Ishikawa (cell line): Measurements from ENCODE around the gene HNRNPM.

Experiments used
- CEBPB ChIP-seq: IDR thresholded peaks from 2 replicates; pipeline ENCODE4 v1.6.1; 2012
- CREB1 ChIP-seq: IDR thresholded peaks from 2 replicates; pipeline ENCODE4 v1.6.1; 2012; ENCODE audit warnings: low read depth
- EGR1 ChIP-seq: IDR thresholded peaks from 2 replicates; pipeline ENCODE4 v1.6.1; 2012
- EP300 ChIP-seq: IDR thresholded peaks from 2 replicates; pipeline ENCODE4 v1.6.1; 2012; ENCODE audit warnings: borderline replicate concordance
- FOXM1 ChIP-seq: IDR thresholded peaks from 2 replicates; pipeline ENCODE4 v1.6.1; 2012; ENCODE audit warnings: low read depth, borderline replicate concordance
- NFIC ChIP-seq: IDR thresholded peaks from 2 replicates; pipeline ENCODE4 v1.6.1; 2012
- RAD21 ChIP-seq: IDR thresholded peaks from 2 replicates; pipeline ENCODE4 v1.6.1; 2012; ENCODE audit warnings: low read depth
- TAF1 ChIP-seq: IDR thresholded peaks from 2 replicates; pipeline ENCODE4 v1.6.1; 2012; ENCODE audit warnings: low read depth, mild to moderate bottlenecking
- TCF12 ChIP-seq: IDR thresholded peaks from 2 replicates; pipeline ENCODE4 v1.6.1; 2012; ENCODE audit warnings: low read depth
- TEAD4 ChIP-seq: IDR thresholded peaks from 2 replicates; pipeline ENCODE4 v1.6.1; 2012
- YY1 ChIP-seq: IDR thresholded peaks from 2 replicates; pipeline ENCODE4 v1.6.1; 2012; ENCODE audit warnings: low read depth
- ZBTB7A ChIP-seq: IDR thresholded peaks from 2 replicates; pipeline ENCODE4 v1.6.1; 2012; ENCODE audit warnings: low read depth
- TF ChIP-seq, protein P1 (sequence below): IDR thresholded peaks from 2 replicates; pipeline ENCODE4 v1.6.1; 2012
- TF ChIP-seq, protein P2 (sequence below): IDR thresholded peaks from 2 replicates; pipeline ENCODE4 v1.6.1; 2012
- TF ChIP-seq, protein P3 (sequence below): IDR thresholded peaks from 2 replicates; pipeline ENCODE4 v1.6.1; 2012; ENCODE audit warnings: low read depth, mild to moderate bottlenecking

Gene HNRNPM

DNA sequence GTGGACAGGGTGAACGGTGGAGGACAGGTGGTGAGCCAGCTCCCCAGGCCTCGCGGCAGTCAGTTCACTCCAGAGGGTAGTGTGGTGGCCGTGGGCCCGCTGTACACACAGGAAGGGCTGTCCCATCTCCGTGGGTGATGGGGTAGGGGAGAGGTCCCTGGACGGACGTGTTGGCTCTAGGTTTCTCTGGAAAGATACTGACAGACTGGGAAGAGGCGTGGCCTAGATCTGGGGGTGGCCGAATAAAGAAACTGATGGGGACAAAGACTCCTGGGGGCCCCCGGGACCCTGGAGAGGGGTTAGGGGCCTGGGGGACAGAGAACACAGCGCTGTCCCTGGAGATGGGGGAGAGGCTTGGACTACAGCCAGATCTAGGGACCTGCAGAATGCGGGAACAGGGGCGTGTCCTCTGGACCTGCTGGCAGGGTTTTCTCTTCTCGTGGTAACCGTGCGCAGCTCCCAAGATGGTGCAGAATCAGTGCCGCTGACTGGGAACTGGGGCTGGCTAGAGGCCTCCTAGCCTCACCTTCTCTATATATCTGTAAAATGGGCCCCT is 61.7 kb downstream of the HNRNPM start:
- TF ChIP-seq RAD21, result no peak

DNA sequence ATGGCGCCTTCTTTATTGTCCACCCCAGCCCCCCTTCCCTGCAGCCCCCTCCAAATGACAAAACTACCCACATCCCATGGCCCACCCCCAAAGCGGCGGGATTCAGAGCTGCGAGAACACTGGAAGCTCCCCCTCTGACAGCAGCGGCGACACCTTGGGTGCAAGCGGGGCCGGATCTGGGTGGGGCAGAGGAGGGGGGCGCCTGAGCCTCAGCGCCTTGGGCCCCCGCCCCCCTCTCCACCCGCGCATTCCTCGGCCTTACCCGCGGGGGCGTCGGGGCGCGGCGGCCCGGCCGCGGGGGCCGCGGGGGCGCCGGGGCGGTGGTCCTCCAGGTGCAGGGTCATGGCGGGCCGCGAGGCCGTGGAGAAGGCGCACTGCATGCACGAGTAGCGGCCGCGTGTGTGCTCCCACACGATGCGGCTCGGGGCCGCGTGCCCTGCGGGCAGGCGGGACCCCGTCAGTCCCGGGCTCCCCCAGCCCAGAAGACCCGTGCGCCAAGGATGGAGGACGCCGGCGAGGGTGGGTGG is 65.9 kb downstream of the HNRNPM start:
- no peak for TF ChIP-seq CREB1
- no peak for TF ChIP-seq YY1
- TF ChIP-seq, protein P1, sequence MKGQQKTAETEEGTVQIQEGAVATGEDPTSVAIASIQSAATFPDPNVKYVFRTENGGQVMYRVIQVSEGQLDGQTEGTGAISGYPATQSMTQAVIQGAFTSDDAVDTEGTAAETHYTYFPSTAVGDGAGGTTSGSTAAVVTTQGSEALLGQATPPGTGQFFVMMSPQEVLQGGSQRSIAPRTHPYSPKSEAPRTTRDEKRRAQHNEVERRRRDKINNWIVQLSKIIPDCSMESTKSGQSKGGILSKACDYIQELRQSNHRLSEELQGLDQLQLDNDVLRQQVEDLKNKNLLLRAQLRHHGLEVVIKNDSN, result no peak
- TF ChIP-seq TCF12, result no peak
- no peak for TF ChIP-seq RAD21
- TF ChIP-seq, protein P2, sequence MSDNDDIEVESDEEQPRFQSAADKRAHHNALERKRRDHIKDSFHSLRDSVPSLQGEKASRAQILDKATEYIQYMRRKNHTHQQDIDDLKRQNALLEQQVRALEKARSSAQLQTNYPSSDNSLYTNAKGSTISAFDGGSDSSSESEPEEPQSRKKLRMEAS, result no peak
- TF ChIP-seq NFIC, result no peak
- TF ChIP-seq TAF1, result no peak
- no peak for TF ChIP-seq EP300
- TF ChIP-seq, protein P3, sequence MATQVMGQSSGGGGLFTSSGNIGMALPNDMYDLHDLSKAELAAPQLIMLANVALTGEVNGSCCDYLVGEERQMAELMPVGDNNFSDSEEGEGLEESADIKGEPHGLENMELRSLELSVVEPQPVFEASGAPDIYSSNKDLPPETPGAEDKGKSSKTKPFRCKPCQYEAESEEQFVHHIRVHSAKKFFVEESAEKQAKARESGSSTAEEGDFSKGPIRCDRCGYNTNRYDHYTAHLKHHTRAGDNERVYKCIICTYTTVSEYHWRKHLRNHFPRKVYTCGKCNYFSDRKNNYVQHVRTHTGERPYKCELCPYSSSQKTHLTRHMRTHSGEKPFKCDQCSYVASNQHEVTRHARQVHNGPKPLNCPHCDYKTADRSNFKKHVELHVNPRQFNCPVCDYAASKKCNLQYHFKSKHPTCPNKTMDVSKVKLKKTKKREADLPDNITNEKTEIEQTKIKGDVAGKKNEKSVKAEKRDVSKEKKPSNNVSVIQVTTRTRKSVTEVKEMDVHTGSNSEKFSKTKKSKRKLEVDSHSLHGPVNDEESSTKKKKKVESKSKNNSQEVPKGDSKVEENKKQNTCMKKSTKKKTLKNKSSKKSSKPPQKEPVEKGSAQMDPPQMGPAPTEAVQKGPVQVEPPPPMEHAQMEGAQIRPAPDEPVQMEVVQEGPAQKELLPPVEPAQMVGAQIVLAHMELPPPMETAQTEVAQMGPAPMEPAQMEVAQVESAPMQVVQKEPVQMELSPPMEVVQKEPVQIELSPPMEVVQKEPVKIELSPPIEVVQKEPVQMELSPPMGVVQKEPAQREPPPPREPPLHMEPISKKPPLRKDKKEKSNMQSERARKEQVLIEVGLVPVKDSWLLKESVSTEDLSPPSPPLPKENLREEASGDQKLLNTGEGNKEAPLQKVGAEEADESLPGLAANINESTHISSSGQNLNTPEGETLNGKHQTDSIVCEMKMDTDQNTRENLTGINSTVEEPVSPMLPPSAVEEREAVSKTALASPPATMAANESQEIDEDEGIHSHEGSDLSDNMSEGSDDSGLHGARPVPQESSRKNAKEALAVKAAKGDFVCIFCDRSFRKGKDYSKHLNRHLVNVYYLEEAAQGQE, result no peak
- TF ChIP-seq TEAD4, result no peak
- no peak for TF ChIP-seq EGR1
- TF ChIP-seq CEBPB, result no peak
- TF ChIP-seq ZBTB7A, result no peak

DNA sequence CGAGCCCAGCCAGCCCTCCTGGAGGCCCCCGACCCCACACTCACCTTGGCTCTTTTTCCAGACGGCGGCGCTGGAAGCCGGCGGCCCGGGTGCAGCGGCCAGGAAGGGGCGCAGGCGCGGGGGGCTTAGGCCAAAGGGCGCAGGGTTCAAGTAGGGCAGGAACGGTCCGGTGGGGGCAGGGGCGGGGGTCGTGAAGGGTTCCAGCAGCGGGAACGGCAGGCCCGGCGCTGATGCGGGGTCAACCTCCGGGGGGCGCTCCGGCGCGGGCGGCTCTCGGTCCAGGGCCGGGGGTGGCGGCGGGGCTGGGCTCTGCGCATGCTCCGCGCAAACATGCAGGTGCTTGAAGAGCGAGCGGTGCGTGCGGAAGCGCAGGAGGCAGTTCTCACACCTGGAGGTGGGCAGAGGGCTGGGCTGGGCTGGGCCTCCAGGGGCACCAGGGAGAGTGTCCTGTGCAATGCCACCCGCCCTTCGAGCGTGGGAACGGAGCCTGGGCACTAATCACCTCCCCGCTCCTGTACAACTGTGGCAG is 66.9 kb downstream of the HNRNPM start:
- TF ChIP-seq FOXM1, result no peak
- TF ChIP-seq, protein P2, result no peak
- no peak for TF ChIP-seq RAD21
- TF ChIP-seq TEAD4, result no peak
- no peak for TF ChIP-seq ZBTB7A
- no peak for TF ChIP-seq CREB1
- no peak for TF ChIP-seq YY1
- TF ChIP-seq, protein P1, result no peak
- TF ChIP-seq CEBPB, result no peak
- TF ChIP-seq EP300, result no peak
- TF ChIP-seq TCF12, result no peak
- TF ChIP-seq, protein P3, result no peak
- TF ChIP-seq TAF1, result no peak
- TF ChIP-seq EGR1, result no peak
- TF ChIP-seq NFIC, result no peak

DNA sequence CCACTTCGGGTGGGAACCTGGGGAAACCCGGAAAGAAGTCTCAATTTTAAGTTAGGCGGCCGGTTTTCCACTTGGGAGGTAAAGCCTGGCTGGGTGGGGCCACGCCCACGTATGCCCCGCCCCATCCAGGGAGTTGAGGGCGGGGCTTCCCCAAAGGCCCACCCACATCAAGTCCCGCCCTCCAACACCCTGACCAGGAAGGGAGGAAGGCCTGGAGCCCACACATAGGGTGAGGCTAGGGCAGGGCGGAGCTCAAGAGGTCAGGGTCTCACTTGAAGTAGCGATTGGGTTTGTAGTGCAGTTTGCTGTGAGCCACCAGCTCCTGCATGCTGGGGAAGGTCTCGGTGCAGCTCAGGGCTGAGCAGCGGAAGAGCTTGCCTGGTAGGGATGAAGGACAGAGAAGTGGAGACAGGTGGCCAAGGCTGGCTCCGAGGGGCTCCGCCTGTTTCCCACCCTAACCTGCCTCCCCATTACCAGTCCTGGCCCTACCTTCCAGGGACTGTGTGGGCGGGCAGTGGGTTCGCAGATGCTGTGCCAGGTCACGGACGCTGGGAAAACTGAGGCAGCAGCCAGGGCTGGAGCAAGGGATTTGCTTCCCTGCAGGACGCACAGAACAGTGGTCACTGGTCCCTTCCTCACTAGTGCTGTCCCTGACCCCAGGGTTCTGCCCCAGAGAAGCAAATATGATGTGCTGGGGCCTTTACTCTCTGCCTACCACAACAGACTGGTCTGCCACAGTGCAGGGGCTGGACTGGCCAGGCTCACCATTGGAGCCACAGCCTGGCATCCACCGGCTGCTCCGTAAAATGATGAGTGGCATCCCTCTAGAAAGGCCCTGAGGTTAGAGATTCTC is 67.6 kb downstream of the HNRNPM start:
- TF ChIP-seq FOXM1 (no peak), TAF1 (no peak), RAD21 (no peak), EP300 (no peak), EGR1 (peak; percentile 75)

DNA sequence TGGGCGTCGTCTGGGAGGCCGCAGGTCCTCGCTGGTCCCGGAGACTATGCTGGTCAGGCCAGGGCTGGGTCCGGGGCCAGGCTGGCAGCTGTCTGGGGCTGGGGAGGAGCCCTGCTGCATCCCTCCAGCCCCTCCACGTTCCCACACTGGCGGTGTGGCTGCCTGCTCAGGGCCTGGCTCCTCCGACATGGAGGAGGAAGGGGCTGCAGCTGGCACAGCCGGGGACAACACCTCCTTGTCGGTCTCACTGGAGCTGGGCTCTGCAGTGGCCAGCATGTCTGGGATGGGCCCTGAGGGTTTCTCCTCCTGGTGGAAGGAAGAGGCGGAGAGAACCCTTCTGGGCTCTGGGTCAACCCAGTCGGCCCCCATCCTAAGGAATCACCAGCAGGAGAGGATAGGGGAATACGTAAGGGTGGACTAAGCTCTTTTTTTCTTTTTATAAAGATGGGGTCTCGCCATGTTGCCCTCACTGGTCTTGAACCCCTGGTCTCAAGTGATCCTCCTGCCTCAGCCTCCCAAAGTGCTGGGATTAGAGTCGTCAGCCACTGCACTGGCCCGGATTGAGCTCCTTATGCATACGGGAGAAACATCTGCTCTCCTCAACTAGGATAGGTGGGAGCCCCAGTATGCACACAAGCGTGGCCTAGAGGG is 68.4 kb downstream of the HNRNPM start:
- 0 out of 2 replicates have a peak, but pooled peaks have one; percentile 12 for TF ChIP-seq EP300
- TF ChIP-seq, protein P3, result no peak
